GM23338 (cell line): ENCODE data around the gene SDC1. TPM values are rescaled to one million over a fixed set of nuclear protein-coding genes. Genes with fewer than 3 reads are reported as not detected.
"Not testable (repeated sequence)": the region's sequence is repeated elsewhere in the genome, so short reads cannot be mapped to it uniquely, and the experiment has no call there.

ENCODE experiments used
- ATAC-seq: fragments of 200-7000 bp; cut with Tn5 transposase; 3 replicates; pipeline ENCODE4 v1.9.1; 2020
- DNase-seq: peaks from one replicate; pipeline ENCODE4 v3.0.0-alpha.2; 2015; ENCODE audit warnings: low spot score
- H2AFZ ChIP-seq: fragments of 200-600 bp; sonication (generic); 2 replicates; pipeline ENCODE4 v1.8.0; 2016; ENCODE audit warnings: antibody characterized with exemption, mild to moderate bottlenecking, moderate library complexity
- H3F3A ChIP-seq: fragments of 200-600 bp; sonication (generic); replicated peaks from 2 replicates; pipeline ENCODE4 v1.8.0; 2017; ENCODE audit warnings: antibody characterized with exemption, mixed run types, low read depth
- H3K27ac ChIP-seq: fragments of 200-600 bp; sonication (generic); 2 replicates; pipeline ENCODE4 v1.6.1; 2016; ENCODE audit warnings: low read depth
- H3K27me3 ChIP-seq: fragments of 200-600 bp; sonication (generic); 2 replicates; pipeline ENCODE4 v1.8.0; 2016; ENCODE audit warnings: mild to moderate bottlenecking, mixed run types, moderate library complexity; ENCODE audit not compliant: insufficient read depth
- H3K36me3 ChIP-seq: fragments of 200-600 bp; sonication (generic); 2 replicates; pipeline ENCODE4 v1.8.0; 2016; ENCODE audit warnings: mild to moderate bottlenecking; ENCODE audit not compliant: insufficient read depth
- H3K4me1 ChIP-seq: fragments of 200-600 bp; sonication (generic); 2 replicates; pipeline ENCODE4 v1.8.0; 2016; ENCODE audit warnings: mild to moderate bottlenecking, moderate library complexity; ENCODE audit not compliant: insufficient read depth
- H3K4me2 ChIP-seq: fragments of 200-600 bp; sonication (generic); 2 replicates; pipeline ENCODE4 v1.7.1; 2017; ENCODE audit warnings: mixed run types
- H3K4me3 ChIP-seq: fragments of 200-600 bp; sonication (generic); 2 replicates; pipeline ENCODE4 v1.6.1; 2016; ENCODE audit warnings: mixed run types
- H3K79me2 ChIP-seq: fragments of 200-600 bp; sonication (generic); replicated peaks from 2 replicates; pipeline ENCODE4 v1.8.0; 2017; ENCODE audit warnings: mild to moderate bottlenecking; ENCODE audit not compliant: insufficient read depth
- H3K9me2 ChIP-seq: fragments of 200-600 bp; sonication (generic); 2 replicates; pipeline ENCODE4 v1.8.0; 2017; ENCODE audit not compliant: insufficient read depth
- H4K20me1 ChIP-seq: fragments of 200-600 bp; sonication (generic); replicated peaks from 2 replicates; pipeline ENCODE4 v1.8.0; 2017; ENCODE audit warnings: mild to moderate bottlenecking; ENCODE audit not compliant: insufficient read depth
- H3K27ac Mint-ChIP-seq: 2 replicates; pipeline ENCODE4 v1.8.0; 2020; ENCODE audit warnings: inconsistent platforms, mild to moderate bottlenecking, moderate library complexity, mixed read lengths
- H3K27me3 Mint-ChIP-seq: 3 replicates; pipeline ENCODE4 v1.8.0; 2022; ENCODE audit warnings: low read depth, mild to moderate bottlenecking, moderate library complexity, mixed read lengths, inconsistent platforms; ENCODE audit not compliant: insufficient read depth, poor library complexity
- H3K36me3 Mint-ChIP-seq: 3 replicates; pipeline ENCODE4 v1.8.0; 2021; ENCODE audit warnings: low read depth, mild to moderate bottlenecking, inconsistent platforms, moderate library complexity, mixed read lengths
- H3K4me1 Mint-ChIP-seq: 3 replicates; pipeline ENCODE4 v1.8.0; 2020; ENCODE audit warnings: mild to moderate bottlenecking, inconsistent platforms, mixed read lengths
- H3K4me3 Mint-ChIP-seq: 3 replicates; pipeline ENCODE4 v1.8.0; 2021; ENCODE audit warnings: moderate library complexity, mild to moderate bottlenecking, inconsistent platforms, mixed read lengths
- H3K9me3 Mint-ChIP-seq: 3 replicates; pipeline ENCODE4 v1.8.0; 2020; ENCODE audit warnings: moderate library complexity, mild to moderate bottlenecking, inconsistent platforms, mixed read lengths
- CREB1 ChIP-seq: fragments of 250-450 bp; sonication (Bioruptor Pico); IDR thresholded peaks from 2 replicates; pipeline ENCODE4 v1.5.0; 2020; ENCODE audit warnings: low read depth, mild to moderate bottlenecking, moderate library complexity
- CTCF ChIP-seq, 2 experiments: fragments of 200-600 bp in 1 of 2; sonication (generic) in 1 of 2; conservative IDR thresholded peaks; 2 replicates each; pipeline versions ENCODE4 v1.5.1 to v1.6.1; 2016 to 2017; ENCODE audit warnings: antibody characterized with exemption in 2 of 2, low read depth in 2 of 2, mild to moderate bottlenecking in 2 of 2, moderate library complexity in 1 of 2
- EZH2 ChIP-seq: fragments of 200-600 bp; sonication (generic); IDR thresholded peaks from one replicate; pipeline ENCODE4 v1.8.0; 2017; ENCODE audit warnings: antibody characterized with exemption, mild to moderate bottlenecking, low read depth; ENCODE audit not compliant: unreplicated experiment
- EZH2phosphoT487 ChIP-seq: fragments of 200-600 bp; sonication (generic); IDR thresholded peaks from one replicate; pipeline ENCODE4 v1.8.1; 2018; ENCODE audit warnings: antibody characterized with exemption; ENCODE audit not compliant: unreplicated experiment
- JUNB ChIP-seq: IDR thresholded peaks from one replicate; pipeline ENCODE4 v1.6.1; 2016; ENCODE audit warnings: antibody characterized with exemption; ENCODE audit not compliant: unreplicated experiment
- NANOG ChIP-seq: IDR thresholded peaks from 2 replicates; pipeline ENCODE4 v1.6.1; 2016; ENCODE audit warnings: antibody characterized with exemption, borderline replicate concordance
- STAT1 ChIP-seq: IDR thresholded peaks from one replicate; pipeline ENCODE4 v1.6.1; 2016; ENCODE audit warnings: antibody characterized with exemption; ENCODE audit not compliant: unreplicated experiment
- ZNF114 ChIP-seq: fragments of 250-450 bp; sonication (Bioruptor Pico); IDR thresholded peaks from 2 replicates; pipeline ENCODE4 v1.5.0; 2020; ENCODE audit warnings: mild to moderate bottlenecking, moderate library complexity
- ZNF331 ChIP-seq: fragments of 250-450 bp; sonication (Bioruptor Pico); IDR thresholded peaks from 2 replicates; pipeline ENCODE4 v1.5.0; 2020; ENCODE audit warnings: low read depth, mild to moderate bottlenecking, moderate library complexity
- polyA plus RNA-seq: library from polyadenylated mRNA; unstranded; fragments of >200 nt; fragmentation: Nextera tagmentation; extraction: Ambion mirVana; gene quantifications from 2 replicates; pipeline ENCODE4 v1.2.1, GENCODE V29; 2016
- total RNA-seq: library from RNA; depleted of rRNA; stranded (reverse); fragments of >200 nt; shearing (Covaris generic); gene quantifications from 2 replicates; pipeline ENCODE4 v1.2.3, GENCODE V29; 2014
- TF ChIP-seq, protein P1 (sequence below): IDR thresholded peaks from one replicate; pipeline ENCODE4 v1.6.1; 2018; ENCODE audit warnings: antibody characterized with exemption; ENCODE audit not compliant: unreplicated experiment
- TF ChIP-seq, protein P2 (sequence below): IDR thresholded peaks from 2 replicates; pipeline ENCODE4 v1.6.1; 2016; ENCODE audit warnings: antibody characterized with exemption

SDC1 gene
- total and polyA plus RNA-seq, 2 experiments from 2014 or later = 16.6 to 43.0 TPM

DNA sequence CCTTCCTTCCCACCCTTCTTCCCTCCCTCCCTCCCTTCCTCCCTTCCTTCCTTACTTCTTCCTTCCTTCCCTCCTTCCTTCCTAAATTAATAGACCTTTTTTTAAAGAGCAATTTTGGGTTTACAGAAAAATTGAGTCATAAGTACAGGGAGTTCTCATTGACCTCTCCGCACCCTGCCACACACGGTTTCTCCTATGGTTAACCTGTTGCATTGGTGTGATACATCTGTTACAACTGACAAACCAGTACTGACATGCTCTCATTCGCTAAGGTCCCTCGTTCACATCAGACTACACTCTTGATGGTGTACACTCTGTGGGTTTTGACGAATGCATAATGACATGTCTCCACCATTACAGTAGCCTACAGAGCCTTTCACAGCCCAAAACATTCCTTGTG is 11.6 kb upstream of the SDC1 start:
- TF ChIP-seq ZNF331 (no peak), STAT1 (no peak), JUNB (no peak)
- Histone ChIP-seq H3K9me2 (peaks cover 6% of the 10 kb centered on the region; the same call in 1 of the 2 replicates), H3K4me3 (no peak overlapping the region), H2AFZ (no peak overlapping the region), H3K36me3 (no peaks in the 10 kb centered on the region), H3K79me2 (no peaks in the 10 kb centered on the region), H3K27me3 (no peaks in the 10 kb centered on the region), H3F3A (no peaks in the 10 kb centered on the region), H4K20me1 (no peaks in the 10 kb centered on the region), H3K4me1 (peaks cover 10% of the 10 kb centered on the region; the same call in 1 of the 2 replicates), H3K4me2 (no peak overlapping the region), H3K27ac (no peak overlapping the region)
- Mint-ChIP-seq H3K27ac (no peak overlapping the region), H3K9me3 (no peaks in the 10 kb centered on the region), H3K4me1 (peaks cover 12% of the 10 kb centered on the region), H3K36me3 (no peaks in the 10 kb centered on the region), H3K27me3 (peaks cover 17% of the 10 kb centered on the region), H3K4me3 (no peak overlapping the region)
- DNase-seq (no peak), ATAC-seq (no peak)

- Histone ChIP-seq H2AFZ (no peak overlapping the region), H3F3A (0 out of 2 replicates have a peak, but pooled peaks cover 1% of the 10 kb centered on the region), H3K4me3 (no peak overlapping the region), H4K20me1 (no peaks in the 10 kb centered on the region), H3K27me3 (no peaks in the 10 kb centered on the region), H3K27ac (no peak overlapping the region), H3K79me2 (no peaks in the 10 kb centered on the region), H3K4me1 (peaks cover 17% of the 10 kb centered on the region; the same call in 1 of the 2 replicates), H3K4me2 (no peak overlapping the region), H3K9me2 (peaks cover 6% of the 10 kb centered on the region; the same call in 1 of the 2 replicates), H3K36me3 (no peaks in the 10 kb centered on the region)
- Mint-ChIP-seq H3K36me3 (no peaks in the 10 kb centered on the region), H3K27me3 (peaks cover 19% of the 10 kb centered on the region), H3K4me1 (peaks cover 15% of the 10 kb centered on the region), H3K9me3 (no peaks in the 10 kb centered on the region), H3K4me3 (no peak overlapping the region), H3K27ac (no peak overlapping the region)
- ATAC-seq (no peak), DNase-seq (no peak)
- TF ChIP-seq NANOG (no peak), ZNF331 (no peak), ZNF114 (CRISPR knock-in tag) (no peak), STAT1 (no peak), CTCF (conservative IDR thresholded peaks at IDR 0.05; ENCODE audit: low read depth in 2 of 2) (no peak), EZH2 (no peak), EZH2phosphoT487 (no peak), JUNB (no peak), CREB1 (CRISPR knock-in tag) (no peak)
- TF ChIP-seq, protein P1, sequence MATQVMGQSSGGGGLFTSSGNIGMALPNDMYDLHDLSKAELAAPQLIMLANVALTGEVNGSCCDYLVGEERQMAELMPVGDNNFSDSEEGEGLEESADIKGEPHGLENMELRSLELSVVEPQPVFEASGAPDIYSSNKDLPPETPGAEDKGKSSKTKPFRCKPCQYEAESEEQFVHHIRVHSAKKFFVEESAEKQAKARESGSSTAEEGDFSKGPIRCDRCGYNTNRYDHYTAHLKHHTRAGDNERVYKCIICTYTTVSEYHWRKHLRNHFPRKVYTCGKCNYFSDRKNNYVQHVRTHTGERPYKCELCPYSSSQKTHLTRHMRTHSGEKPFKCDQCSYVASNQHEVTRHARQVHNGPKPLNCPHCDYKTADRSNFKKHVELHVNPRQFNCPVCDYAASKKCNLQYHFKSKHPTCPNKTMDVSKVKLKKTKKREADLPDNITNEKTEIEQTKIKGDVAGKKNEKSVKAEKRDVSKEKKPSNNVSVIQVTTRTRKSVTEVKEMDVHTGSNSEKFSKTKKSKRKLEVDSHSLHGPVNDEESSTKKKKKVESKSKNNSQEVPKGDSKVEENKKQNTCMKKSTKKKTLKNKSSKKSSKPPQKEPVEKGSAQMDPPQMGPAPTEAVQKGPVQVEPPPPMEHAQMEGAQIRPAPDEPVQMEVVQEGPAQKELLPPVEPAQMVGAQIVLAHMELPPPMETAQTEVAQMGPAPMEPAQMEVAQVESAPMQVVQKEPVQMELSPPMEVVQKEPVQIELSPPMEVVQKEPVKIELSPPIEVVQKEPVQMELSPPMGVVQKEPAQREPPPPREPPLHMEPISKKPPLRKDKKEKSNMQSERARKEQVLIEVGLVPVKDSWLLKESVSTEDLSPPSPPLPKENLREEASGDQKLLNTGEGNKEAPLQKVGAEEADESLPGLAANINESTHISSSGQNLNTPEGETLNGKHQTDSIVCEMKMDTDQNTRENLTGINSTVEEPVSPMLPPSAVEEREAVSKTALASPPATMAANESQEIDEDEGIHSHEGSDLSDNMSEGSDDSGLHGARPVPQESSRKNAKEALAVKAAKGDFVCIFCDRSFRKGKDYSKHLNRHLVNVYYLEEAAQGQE = no peak
- TF ChIP-seq, protein P2, sequence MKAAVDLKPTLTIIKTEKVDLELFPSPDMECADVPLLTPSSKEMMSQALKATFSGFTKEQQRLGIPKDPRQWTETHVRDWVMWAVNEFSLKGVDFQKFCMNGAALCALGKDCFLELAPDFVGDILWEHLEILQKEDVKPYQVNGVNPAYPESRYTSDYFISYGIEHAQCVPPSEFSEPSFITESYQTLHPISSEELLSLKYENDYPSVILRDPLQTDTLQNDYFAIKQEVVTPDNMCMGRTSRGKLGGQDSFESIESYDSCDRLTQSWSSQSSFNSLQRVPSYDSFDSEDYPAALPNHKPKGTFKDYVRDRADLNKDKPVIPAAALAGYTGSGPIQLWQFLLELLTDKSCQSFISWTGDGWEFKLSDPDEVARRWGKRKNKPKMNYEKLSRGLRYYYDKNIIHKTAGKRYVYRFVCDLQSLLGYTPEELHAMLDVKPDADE = no peak
Measured at GRCh38 chr2:20235655-20236305, 10.8 kb upstream of the SDC1 start.

DNA sequence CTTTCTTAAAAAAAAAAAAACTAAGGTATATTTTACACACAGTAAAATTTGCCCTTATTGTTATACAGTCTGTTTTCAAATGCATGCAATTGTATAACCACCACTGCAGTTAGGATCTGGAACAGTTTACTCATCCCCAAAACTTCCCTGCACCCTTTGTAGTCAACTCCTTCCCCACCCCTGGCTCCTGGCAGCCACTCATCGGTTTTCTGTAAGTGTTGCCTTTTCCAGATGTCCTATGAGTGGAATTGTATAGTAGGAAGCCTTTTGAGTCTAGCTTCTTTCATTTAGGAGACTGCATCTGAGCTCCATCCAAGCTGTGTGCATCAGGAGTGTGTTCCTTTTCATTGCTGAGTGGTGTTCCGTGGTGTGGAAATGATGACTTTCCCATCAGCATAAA is 9.7 kb upstream of the SDC1 start:
- not testable (repeated sequence) for H3K36me3 Mint-ChIP-seq, H3K9me2 ChIP-seq, H3K4me3 Mint-ChIP-seq, H3K4me3 ChIP-seq, ATAC-seq, H3K27me3 ChIP-seq, H3K27ac Mint-ChIP-seq, H3K36me3 ChIP-seq, DNase-seq, H3K79me2 ChIP-seq, H2AFZ ChIP-seq, H3K9me3 Mint-ChIP-seq, H4K20me1 ChIP-seq, H3F3A ChIP-seq, H3K27ac ChIP-seq, H3K4me2 ChIP-seq
- peaks cover 15% of the 10 kb centered on the region for H3K4me1 Mint-ChIP-seq
- H3K4me1 ChIP-seq = peaks cover 17% of the 10 kb centered on the region; the same call in 1 of the 2 replicates
- H3K27me3 Mint-ChIP-seq = peaks cover 18% of the 10 kb centered on the region
